ENCODE results near the gene FEZ2.
"Not testable (repeated sequence)": the region's sequence is repeated elsewhere in the genome, so short reads cannot be mapped to it uniquely, and the experiment has no call there.

The FEZ2 gene

GRCh38 chr2:36597532-36598377 lies at the start of gene FEZ2:
TSS of gene FEZ2 (minus strand) at chr2:36598168. CDS start at chr2:36598142, 26 bp downstream.
- DNase-seq = peak; percentile 13

- DNase-seq = no peak
Observed at GRCh38 chr2:36634981-36635597, 37.1 kb upstream of the FEZ2 start.

- no peak for DNase-seq
Observed at GRCh38 chr2:36633470-36634092, 35.6 kb upstream of the FEZ2 start.

- DNase-seq = no peak
Observed at GRCh38 chr2:36626756-36627155, 28.8 kb upstream of the FEZ2 start.

GRCh38 chr2:36626071-36626470 lies 28.1 kb upstream of the FEZ2 start:
- no peak for DNase-seq

- no peak for DNase-seq
Observed at GRCh38 chr2:36625304-36625703, 27.3 kb upstream of the FEZ2 start.

GRCh38 chr2:36620321-36620720 lies 22.4 kb upstream of the FEZ2 start:
- no peak for DNase-seq

GRCh38 chr2:36618381-36618780 lies 20.4 kb upstream of the FEZ2 start:
- no peak for DNase-seq

GRCh38 chr2:36616947-36617346 lies 19.0 kb upstream of the FEZ2 start:
- DNase-seq = no peak

- DNase-seq = no peak
Observed at GRCh38 chr2:36615222-36615621, 17.3 kb upstream of the FEZ2 start.

GRCh38 chr2:36613801-36614200 lies 15.8 kb upstream of the FEZ2 start:
- DNase-seq = no peak

- DNase-seq = no peak
Observed at GRCh38 chr2:36611316-36611990, 13.5 kb upstream of the FEZ2 start.

GRCh38 chr2:36609507-36609906 lies 11.5 kb upstream of the FEZ2 start:
- no peak for DNase-seq

- DNase-seq = no peak
Observed at GRCh38 chr2:36607947-36608346, 10.0 kb upstream of the FEZ2 start.

- DNase-seq = no peak
Observed at GRCh38 chr2:36606925-36607324, 9.0 kb upstream of the FEZ2 start.

- DNase-seq = no peak
Observed at GRCh38 chr2:36605273-36605672, 7.3 kb upstream of the FEZ2 start.

- DNase-seq = not testable (repeated sequence)
Observed at GRCh38 chr2:36603629-36604028, 5.7 kb upstream of the FEZ2 start.

GRCh38 chr2:36597003-36597531 lies 901 bp downstream of the FEZ2 start:
- DNase-seq = no peak

- no peak for DNase-seq
Observed at GRCh38 chr2:36596397-36596796, 1.6 kb downstream of the FEZ2 start.

- DNase-seq = no peak
Observed at GRCh38 chr2:36594849-36595248, 3.1 kb downstream of the FEZ2 start.

GRCh38 chr2:36589230-36589630 lies 8.7 kb downstream of the FEZ2 start:
- no peak for DNase-seq

GRCh38 chr2:36587556-36587955 lies 10.4 kb downstream of the FEZ2 start:
- no peak for DNase-seq

- DNase-seq = no peak
Observed at GRCh38 chr2:36587101-36587500, 10.9 kb downstream of the FEZ2 start.
